Ishikawa (cell line): ENCODE results near the gene NEURL4.

Experiments used
- CEBPB ChIP-seq: IDR thresholded peaks from 2 replicates; pipeline ENCODE4 v1.6.1; 2012
- CREB1 ChIP-seq: IDR thresholded peaks from 2 replicates; pipeline ENCODE4 v1.6.1; 2012; ENCODE audit warnings: low read depth
- EGR1 ChIP-seq: IDR thresholded peaks from 2 replicates; pipeline ENCODE4 v1.6.1; 2012
- EP300 ChIP-seq: IDR thresholded peaks from 2 replicates; pipeline ENCODE4 v1.6.1; 2012; ENCODE audit warnings: borderline replicate concordance
- FOXM1 ChIP-seq: IDR thresholded peaks from 2 replicates; pipeline ENCODE4 v1.6.1; 2012; ENCODE audit warnings: low read depth, borderline replicate concordance
- NFIC ChIP-seq: IDR thresholded peaks from 2 replicates; pipeline ENCODE4 v1.6.1; 2012
- RAD21 ChIP-seq: IDR thresholded peaks from 2 replicates; pipeline ENCODE4 v1.6.1; 2012; ENCODE audit warnings: low read depth
- TAF1 ChIP-seq: IDR thresholded peaks from 2 replicates; pipeline ENCODE4 v1.6.1; 2012; ENCODE audit warnings: low read depth, mild to moderate bottlenecking
- TCF12 ChIP-seq: IDR thresholded peaks from 2 replicates; pipeline ENCODE4 v1.6.1; 2012; ENCODE audit warnings: low read depth
- TEAD4 ChIP-seq: IDR thresholded peaks from 2 replicates; pipeline ENCODE4 v1.6.1; 2012
- YY1 ChIP-seq: IDR thresholded peaks from 2 replicates; pipeline ENCODE4 v1.6.1; 2012; ENCODE audit warnings: low read depth
- ZBTB7A ChIP-seq: IDR thresholded peaks from 2 replicates; pipeline ENCODE4 v1.6.1; 2012; ENCODE audit warnings: low read depth
- TF ChIP-seq, protein P1 (sequence below): IDR thresholded peaks from 2 replicates; pipeline ENCODE4 v1.6.1; 2012
- TF ChIP-seq, protein P2 (sequence below): IDR thresholded peaks from 2 replicates; pipeline ENCODE4 v1.6.1; 2012; ENCODE audit warnings: low read depth, mild to moderate bottlenecking
- TF ChIP-seq, protein P3 (sequence below): IDR thresholded peaks from 2 replicates; pipeline ENCODE4 v1.6.1; 2012

The NEURL4 gene

DNA sequence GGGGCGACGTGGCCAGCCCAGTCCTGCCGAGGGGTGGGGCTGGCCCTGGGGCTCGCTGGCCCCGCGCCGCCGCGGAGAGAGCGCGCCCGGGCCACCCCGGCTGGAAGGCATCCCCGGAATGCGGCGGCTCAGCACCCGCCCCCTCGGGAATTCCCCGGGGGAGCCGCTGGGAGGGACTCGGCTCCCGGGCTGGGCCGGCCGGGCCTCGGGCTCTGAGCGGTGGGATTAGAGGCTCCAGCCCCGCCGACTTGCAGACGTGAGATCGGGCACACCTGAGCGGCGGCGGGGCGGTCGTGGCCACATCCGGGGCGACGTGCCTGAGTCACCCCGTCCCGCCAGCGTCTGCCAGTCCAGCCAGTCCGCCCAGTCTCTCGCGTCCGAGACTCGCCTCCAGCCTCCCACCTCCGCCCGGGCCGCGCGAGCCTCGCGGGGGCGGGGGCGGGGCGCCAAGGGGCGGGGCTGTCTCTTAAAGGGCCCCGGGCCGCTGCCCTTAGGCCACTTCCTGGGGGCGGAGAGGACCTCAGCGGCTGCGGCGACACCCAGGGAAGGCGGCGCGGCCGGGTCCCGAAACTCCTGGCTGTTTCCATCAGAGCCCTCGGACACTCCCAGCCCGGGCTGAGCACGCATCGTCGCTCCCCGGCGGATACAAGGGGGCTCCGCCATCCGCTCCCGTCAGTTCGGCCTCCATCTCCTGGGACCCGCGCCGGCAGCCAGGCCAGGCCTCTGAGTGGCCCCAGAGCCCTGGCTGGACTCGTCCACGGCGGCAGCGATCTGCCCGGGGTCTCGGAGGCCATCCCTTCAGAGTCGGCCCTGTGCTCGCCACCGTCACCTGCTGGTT, 22.7 kb upstream of the NEURL4 start, which contains the start of gene KCTD11:
KCTD11 (plus strand) TSS at position 498 of the 838 bp plus-strand sequence.
- TF ChIP-seq TCF12: peak; percentile 59; the same call in 1 of the 2 replicates
- TF ChIP-seq, protein P1, sequence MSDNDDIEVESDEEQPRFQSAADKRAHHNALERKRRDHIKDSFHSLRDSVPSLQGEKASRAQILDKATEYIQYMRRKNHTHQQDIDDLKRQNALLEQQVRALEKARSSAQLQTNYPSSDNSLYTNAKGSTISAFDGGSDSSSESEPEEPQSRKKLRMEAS: peak; percentile 71
- peak; percentile 95 for TF ChIP-seq EGR1
- no peak for TF ChIP-seq NFIC
- no peak for TF ChIP-seq RAD21
- no peak for TF ChIP-seq YY1
- TF ChIP-seq CREB1: no peak
- TF ChIP-seq FOXM1: no peak
- no peak for TF ChIP-seq CEBPB
- peak; percentile 52; the same call in 1 of the 2 replicates for TF ChIP-seq TAF1
- TF ChIP-seq EP300: peak; percentile 82
- TF ChIP-seq, protein P2, sequence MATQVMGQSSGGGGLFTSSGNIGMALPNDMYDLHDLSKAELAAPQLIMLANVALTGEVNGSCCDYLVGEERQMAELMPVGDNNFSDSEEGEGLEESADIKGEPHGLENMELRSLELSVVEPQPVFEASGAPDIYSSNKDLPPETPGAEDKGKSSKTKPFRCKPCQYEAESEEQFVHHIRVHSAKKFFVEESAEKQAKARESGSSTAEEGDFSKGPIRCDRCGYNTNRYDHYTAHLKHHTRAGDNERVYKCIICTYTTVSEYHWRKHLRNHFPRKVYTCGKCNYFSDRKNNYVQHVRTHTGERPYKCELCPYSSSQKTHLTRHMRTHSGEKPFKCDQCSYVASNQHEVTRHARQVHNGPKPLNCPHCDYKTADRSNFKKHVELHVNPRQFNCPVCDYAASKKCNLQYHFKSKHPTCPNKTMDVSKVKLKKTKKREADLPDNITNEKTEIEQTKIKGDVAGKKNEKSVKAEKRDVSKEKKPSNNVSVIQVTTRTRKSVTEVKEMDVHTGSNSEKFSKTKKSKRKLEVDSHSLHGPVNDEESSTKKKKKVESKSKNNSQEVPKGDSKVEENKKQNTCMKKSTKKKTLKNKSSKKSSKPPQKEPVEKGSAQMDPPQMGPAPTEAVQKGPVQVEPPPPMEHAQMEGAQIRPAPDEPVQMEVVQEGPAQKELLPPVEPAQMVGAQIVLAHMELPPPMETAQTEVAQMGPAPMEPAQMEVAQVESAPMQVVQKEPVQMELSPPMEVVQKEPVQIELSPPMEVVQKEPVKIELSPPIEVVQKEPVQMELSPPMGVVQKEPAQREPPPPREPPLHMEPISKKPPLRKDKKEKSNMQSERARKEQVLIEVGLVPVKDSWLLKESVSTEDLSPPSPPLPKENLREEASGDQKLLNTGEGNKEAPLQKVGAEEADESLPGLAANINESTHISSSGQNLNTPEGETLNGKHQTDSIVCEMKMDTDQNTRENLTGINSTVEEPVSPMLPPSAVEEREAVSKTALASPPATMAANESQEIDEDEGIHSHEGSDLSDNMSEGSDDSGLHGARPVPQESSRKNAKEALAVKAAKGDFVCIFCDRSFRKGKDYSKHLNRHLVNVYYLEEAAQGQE: no peak
- TF ChIP-seq, protein P3, sequence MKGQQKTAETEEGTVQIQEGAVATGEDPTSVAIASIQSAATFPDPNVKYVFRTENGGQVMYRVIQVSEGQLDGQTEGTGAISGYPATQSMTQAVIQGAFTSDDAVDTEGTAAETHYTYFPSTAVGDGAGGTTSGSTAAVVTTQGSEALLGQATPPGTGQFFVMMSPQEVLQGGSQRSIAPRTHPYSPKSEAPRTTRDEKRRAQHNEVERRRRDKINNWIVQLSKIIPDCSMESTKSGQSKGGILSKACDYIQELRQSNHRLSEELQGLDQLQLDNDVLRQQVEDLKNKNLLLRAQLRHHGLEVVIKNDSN: no peak
- TF ChIP-seq TEAD4: peak; percentile 89

DNA sequence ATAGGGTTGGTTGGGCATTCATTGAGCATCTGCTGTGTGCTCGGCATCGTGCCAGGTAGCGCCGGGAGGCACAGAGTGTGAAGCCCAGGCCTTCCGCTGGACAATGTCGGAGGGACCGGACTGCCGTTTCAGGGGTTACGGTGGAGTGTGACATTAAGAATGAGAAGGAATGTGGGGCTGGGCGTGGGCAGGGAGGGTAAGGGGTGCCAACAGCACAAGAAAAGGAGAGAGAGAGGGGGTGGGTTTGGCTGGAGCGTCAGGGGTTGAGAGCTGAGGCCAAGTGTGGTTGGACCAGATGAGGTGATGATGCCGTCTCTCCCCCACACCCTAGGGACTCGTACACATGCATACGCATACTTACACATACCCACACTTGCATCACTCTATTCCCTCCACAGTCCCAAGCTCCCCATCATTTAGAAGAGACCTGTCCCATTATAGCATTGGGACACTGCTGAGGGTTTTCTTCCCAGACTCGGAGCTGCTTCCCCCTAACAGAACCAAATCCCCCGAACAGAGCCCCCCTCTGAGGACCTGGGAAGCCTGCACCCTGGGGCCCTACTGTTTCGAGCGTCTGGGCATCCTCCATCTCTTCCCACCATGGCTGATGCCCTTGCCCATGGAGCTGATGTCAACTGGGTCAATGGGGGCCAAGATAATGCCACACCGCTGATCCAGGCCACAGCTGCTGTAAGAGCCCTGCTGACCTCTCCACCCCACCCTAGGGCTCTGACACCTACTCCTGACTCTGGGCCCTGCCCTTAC, 19.5 kb upstream of the NEURL4 start:
- TF ChIP-seq TEAD4 (no peak), YY1 (no peak), EGR1 (no peak), FOXM1 (no peak), ZBTB7A (no peak), CEBPB (no peak), NFIC (no peak), RAD21 (no peak), TAF1 (no peak), TCF12 (no peak), CREB1 (no peak)
- TF ChIP-seq, protein P2: no peak
- TF ChIP-seq, protein P3: no peak
- TF ChIP-seq, protein P1: no peak

DNA sequence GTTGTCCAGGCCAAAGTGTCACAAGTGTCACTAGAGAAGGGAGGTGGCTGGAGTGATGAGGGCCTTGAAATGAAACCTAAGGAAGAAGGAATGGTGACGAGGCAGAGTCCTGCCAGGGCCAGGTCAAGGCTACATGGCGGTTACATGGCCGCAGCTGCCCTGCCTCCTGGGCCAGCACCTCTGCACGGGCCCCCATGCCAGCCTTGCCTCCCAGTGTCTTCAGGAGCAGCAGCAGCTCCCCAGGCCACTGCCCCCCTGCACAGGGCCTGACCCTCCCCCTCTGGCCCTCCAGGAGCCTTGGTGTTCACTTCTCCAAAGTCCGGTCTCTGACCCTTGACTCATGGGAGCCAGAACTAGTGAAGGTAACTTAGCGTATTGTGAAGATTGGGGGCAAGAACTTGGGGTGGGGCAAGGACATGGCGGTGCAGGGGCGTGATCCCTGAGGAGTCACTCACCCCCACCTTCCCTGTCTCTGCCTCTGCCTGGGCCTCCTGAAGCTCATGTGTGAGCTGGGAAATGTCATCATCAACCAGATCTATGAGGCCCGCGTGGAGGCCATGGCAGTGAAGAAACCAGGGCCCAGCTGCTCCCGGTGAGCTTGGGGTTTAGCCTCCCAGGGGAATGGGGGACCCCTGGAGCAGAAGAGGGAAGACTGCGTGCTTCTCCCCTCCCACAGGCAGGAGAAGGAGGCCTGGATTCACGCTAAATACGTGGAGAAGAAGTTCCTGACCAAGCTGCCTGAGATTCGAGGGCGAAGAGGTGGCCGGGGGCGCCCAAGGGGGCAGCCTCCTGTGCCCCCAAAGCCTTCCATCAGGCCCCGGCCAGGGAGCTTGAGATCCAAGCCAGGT, 18.7 kb upstream of the NEURL4 start:
- TF ChIP-seq TEAD4 (no peak), EP300 (no peak), RAD21 (no peak), EGR1 (no peak), CEBPB (no peak), FOXM1 (no peak), CREB1 (no peak), ZBTB7A (no peak), YY1 (no peak), TAF1 (no peak), NFIC (no peak), TCF12 (no peak)
- TF ChIP-seq, protein P2: no peak
- TF ChIP-seq, protein P3: no peak
- TF ChIP-seq, protein P1: no peak
